HG02642 (cell line): ENCODE data around the gene NRG4.
"Not testable (repeated sequence)": the region's sequence is repeated elsewhere in the genome, so short reads cannot be mapped to it uniquely, and the experiment has no call there.

Source experiments
- ATAC-seq: cut with Tn5 transposase; IDR thresholded peaks from one replicate; pipeline ENCODE4 v1.9.1; 2021; ENCODE audit warnings: mild to moderate bottlenecking; ENCODE audit not compliant: unreplicated experiment, poor library complexity

NRG4 gene

DNA sequence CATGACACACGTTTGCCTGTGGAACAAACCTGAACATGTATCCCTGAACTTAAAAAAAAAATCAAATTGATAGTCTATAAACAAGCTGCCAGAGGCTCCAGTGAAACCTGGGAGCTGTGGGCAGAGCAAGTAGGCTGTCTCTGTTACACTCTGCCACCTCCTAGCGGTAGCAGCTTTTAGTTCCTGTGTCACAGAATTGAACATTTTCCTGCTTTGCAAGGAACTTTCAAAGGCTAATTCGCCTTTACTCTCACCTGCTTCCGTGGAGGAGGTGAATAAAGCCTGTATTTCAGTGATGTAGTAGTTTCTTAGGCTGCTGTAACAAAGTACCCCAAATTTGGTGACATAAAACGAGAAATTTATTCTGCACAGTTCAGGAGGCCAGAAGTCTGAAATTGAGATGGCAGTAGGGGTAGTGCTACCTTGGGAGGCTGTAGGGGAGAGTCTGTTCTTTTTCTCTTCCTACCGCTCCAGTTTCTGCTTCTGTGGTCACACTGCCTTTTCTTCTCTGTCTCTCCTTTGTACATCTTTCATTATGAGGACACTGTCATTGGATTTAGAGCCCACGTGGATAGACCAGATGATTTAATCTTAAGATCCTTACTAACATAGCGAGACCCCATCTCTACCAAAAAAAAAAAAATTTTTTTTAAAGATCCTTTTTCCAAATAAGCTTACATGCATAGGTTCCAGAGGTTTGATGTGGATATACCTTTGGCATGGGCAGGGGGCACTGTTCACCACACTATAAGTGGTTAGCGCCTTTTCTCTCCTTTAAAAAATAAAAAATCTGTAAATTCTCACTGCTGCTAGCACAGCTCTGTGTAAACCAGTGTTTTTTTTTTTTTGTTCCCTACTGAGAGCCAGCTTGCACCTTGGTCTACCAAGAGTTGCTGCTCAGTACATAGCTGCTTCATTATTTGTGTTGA is 83.3 kb downstream of the NRG4 start:
- ATAC-seq, result no peak

DNA sequence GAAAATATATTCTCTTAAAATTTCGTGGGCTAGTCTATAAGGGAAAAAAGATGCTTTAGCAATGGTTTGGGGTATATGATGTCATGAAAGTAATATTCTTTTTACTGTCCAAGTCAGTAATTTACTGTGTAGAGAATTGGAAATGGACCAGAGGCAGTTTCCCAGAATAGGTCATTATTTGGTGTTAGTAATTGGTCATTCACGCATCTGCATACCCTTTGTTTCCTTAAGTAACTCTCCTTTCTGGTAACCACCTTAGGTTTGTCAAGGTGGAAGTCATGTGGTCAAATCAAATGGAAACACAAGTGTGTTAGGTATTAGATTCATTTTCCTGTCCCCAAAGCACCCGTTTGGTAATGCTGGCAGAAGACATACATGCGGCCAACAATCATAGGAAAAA is 84.6 kb downstream of the NRG4 start:
- no peak for ATAC-seq

DNA sequence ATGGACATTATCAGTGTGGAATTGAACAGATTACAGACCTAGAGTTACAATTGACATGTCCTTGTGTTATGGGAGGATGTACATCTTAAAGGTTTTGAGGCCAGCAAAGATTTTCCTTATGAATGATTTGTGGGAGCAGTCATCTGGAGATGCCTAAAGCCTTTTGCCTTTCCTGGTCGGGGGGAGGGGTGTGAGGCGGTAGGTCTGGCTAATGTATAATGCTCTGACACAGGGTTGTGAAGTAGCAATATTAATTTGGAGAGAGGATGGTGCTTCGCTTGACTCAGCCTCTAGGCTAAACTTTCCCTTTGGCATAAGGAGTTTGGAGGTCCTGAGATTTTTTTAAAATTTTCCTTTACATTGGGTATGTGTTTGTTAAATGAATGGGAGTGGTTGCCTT is 85.3 kb downstream of the NRG4 start:
- no peak for ATAC-seq

DNA sequence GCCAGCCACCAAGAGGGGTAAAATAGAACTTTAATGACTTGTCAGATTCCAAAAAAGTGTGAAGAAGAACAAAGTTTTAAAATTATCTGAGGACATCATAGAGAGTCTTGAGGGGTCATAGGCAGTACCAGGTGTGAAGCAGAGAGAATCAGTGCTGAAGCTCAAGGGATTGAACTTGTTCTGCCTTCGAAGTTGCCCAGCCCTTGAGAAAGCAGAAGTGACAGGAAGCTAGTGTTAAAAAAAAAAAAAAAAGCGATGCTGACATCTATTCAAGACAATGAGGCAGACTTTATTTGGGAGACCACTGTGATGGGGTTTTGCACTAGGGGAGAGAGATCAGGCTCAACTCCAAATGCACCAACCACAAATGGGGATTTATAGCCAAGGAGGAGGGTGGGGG is 86.8 kb downstream of the NRG4 start:
- ATAC-seq, result no peak

DNA sequence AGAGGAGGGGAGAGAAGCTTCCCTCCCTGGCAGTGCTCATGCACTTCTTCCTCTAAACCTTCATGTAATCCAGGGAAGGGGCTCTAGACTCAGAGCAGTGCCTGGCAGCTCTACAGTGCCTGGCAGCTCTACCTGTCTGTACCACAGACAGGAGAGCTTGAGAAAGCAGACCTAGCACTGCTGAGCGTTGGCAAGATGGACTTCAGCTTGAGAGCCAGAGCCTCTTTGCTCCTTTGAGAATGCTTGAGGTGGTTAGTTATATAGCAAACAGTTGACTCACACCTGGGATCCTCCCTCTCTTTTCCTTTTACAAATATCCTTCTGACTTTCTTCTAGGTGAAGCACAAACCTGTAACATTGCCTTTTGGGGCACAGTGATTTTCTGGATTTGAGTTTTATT is 87.6 kb downstream of the NRG4 start:
- ATAC-seq, result no peak

DNA sequence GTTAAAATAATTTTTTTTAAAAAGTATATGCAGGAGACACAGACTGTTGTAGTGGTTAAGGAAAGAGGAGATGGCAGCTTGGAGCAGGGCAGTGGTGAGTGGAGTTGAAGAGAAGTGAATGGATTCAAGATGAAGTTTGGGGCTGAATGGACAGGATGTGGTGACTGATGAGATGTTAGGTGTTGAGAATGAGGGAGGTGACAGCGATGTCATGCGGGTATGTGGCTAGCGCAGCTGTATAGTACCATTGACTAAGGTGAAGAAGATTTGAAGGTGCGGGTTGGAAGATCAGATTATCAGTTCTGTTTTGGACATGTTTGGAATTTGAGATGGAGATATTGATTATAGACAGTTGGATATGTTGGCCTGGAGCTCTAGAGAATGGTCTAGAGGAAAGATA is 88.5 kb downstream of the NRG4 start:
- ATAC-seq, result no peak

DNA sequence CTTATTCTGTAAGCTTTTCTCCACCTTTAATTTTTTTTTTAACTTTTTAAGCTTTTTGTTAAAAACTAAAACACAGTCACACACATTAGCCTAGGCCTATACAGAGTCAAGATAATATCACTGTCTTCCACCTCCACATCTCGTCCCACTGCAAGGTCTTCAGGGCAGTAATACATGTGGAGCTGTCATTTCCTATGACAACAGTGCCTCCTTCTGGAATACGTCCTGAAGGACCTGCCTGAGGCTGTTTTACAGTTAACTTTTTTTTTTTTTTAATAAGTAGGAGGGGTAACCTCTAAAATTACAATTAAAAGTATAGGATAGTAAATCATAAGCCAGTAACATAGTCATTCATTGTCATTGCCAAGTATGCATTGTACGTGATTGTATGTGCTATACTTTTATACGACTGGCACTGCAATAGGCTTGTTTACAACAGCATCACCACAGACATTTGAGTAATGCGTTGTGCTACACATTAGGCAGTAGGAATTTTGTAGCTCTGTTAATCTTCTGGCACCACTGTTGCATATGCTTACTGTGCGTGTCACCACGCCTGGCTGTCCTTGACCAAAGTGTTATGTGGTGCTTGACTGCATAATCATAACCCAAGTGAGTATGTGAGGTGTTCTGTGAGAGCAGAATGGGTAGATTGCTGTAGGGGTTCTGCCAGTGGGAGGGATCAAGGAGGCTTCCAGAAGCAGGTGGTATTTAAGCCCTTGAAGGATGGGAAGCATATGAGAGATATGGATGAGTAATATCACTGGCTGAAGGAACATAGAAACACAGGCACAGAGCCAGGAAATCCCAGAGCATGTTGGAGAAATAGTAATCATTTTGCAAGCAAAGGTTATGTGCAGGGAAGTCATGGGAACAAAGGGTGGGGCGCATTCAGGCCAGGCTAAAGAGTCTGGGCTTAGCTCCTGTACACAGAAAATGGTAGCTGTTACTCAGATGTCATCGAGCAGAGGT is 90.2 kb downstream of the NRG4 start:
- ATAC-seq, result no peak

DNA sequence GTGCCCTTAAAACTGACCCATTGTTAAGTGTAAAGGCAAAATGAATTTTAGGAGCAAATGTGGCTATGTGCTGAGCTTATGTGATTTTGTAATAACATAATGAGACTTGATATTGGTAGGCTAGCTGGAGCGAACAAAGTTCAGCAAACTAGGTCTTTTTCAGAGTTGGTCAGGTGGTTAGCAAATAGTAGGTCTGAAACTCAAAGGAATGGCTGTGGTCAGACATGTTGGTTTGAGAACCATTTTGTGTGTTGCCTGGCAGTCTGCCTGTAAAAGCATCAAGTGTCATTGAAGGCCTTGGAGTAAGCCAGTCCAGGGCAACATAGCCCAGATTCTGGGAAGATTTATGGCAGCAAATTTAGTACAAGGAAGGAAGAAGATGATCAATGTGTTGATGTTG is 92.1 kb downstream of the NRG4 start:
- ATAC-seq, result no peak

DNA sequence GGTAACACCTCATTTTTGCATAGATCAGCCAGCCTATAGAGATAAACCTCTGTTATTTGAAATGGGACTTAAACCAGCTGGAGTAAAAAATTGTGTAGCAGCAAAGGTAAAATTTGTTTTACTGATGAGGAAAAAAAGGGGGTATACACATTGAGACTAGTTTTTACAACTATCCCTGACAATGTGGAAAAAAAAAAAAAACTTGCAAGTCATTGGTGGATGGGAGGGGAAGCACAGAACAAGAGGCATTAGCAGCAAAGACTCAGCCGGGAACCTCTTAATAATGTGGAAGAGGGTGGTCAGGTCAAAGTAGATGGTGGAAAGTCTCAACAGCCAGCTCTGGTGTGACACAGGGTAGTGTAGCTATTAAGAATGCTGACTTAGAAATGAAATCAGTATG is 94.1 kb downstream of the NRG4 start:
- no peak for ATAC-seq

DNA sequence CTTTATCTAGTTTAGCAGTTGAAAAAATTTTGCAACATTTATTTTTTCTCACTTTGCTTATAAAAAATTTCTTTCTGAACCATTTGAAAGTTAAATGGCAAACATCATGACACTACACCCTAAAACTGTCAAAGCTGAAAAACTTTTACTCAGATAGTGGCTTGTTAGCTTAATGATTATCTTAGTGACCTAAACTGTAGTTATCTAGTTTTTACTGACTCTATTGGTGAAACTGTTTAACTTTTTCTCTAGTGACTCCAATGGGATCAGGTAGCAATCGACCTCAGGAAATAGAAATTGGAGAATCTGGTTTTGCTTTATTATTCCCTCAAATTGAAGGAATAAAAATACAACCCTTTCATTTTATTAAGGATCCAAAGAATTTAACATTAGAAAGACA is 95.2 kb downstream of the NRG4 start:
- no peak for ATAC-seq

DNA sequence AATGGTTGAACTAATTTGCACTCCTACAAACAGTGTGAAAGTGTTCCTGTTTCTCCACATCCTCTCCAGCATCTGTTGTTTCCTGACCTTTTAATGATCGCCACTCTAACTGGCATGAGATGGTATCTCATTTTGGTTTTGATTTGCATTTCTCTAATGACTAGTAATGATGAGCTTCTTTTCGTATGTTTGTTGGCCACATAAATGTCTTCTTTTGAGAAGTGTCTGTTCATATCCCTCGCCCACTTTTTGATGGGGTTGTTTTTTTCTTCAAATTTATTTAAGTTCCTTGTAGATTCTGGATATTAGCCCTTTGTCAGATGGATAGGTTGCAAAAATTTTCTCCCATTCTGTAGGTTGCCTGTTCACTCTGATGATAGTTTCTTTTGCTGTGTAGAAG is 101.9 kb downstream of the NRG4 start:
- ATAC-seq, result not testable (repeated sequence)

DNA sequence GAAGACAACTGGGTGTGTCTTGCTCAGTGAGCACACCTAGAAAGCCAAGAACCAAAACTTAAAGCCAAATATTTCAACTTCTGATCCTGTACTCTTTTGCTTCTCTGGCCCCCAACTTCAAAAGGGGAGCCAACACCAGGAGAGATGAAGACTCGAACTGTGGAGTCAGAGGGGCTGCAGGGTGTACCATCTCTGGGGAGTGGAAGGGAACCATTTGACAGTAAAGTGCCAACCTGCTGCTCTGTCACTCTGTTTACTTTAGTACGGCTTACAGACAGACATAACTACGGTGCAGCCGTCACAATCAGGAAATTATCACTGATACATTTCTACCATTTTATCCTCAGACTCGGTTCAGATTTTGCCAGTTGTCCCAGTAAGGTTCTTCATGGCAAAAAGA is 107.0 kb downstream of the NRG4 start:
- ATAC-seq, result no peak

DNA sequence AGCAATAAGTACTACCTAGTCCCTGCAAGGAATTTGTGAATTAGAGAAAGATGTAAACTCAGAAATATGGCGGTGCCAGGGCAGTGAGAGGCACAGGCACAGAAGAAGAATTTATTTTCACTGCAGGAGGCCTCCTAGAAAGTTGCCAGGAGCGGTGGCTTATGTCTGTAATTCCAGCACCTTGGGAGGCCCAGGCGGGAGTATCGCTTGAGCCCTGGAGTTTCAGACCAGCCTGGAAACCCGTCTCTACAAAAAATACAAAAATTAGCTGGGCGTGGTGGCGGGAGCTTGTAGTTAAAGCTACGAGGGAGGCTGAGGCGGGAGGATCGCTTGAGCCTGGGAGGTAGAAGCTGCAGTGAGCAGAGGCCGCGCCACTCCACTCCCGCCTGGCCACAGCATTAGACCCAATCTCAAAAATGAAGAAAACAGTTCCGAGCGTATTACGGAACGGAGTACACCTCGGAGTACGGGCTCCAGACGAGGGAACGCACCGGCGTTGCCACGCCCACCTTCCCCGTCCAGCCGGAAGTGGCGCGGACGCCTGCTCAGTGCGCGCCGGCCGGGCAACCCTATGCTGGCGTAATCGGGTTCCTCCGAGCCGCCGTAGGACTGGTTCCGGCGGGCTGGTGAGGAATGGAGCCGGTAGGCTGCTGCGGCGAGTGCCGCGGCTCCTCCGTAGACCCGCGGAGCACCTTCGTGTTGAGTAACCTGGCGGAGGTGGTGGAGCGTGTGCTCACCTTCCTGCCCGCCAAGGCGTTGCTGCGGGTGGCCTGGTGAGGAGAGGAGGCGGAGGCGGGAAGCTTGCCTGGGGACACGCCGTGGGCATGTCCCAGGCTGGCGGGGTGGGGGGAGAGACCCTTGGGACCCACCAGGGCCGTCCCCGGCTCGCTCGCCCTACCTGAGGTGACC is 108.6 kb downstream of the NRG4 start, which contains the start of gene FBXO22:
TSS of gene FBXO22 (plus strand) at position 548 of the 909 bp plus-strand sequence. CDS start at position 634, 86 bp downstream.
- ATAC-seq, result peak; percentile 96

DNA sequence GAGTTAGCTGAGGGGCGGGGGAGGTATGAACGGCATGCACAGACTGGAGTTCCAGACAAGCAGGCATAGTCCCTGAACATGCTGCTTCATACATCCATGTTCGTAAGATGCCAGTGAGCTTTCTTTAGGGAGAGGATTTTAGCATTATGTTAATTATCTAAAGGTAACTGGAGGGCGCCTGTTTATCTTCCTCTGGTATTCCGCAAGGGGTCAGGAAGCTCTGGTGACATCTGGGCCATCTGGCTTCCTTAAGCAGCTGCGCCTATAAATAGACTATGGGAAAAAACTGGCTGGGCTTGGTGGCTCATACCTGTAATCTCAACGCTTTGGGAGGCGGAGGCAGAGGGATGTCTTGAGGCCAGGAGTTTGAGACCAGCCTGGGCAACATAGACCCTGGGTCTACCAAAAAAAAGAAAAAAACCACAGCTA is 110.1 kb downstream of the NRG4 start:
- no peak for ATAC-seq

DNA sequence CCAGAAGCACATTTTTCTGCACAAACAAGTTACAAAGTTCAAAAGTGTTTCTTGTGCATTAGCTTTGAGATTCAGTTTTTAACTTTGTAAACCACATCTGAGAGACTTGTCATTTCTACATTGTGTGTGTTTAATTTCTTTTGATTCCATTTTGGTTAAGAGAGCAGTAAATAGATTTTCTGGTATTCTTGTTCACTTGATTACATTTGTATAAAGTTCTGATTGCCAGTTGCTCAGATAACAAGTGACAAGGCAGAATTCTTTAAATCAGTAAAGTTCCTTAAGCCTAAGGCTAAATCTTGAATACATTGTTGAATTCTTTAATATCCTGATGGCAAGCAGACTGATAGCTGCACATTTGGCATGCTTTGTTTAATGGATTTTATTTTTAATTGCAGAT is 111.6 kb downstream of the NRG4 start:
- ATAC-seq, result no peak

DNA sequence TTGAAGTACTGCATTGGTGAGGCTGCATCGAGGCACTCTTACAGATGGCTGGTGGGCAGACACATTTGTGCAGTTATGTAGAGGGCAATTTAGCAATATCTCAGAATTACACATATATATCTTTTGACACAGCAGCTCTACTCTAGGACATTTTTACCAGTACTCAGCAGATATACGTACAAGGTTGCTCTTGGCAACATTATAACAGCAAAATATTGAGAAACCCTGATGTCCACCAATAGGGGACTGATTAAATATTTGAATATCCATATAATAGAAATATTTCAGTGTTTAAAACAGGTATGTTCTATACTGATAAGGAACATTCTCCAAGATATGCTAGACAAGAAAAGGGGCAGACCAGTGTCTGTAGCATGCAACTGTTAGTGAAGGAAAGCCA is 116.5 kb downstream of the NRG4 start:
- ATAC-seq, result no peak

DNA sequence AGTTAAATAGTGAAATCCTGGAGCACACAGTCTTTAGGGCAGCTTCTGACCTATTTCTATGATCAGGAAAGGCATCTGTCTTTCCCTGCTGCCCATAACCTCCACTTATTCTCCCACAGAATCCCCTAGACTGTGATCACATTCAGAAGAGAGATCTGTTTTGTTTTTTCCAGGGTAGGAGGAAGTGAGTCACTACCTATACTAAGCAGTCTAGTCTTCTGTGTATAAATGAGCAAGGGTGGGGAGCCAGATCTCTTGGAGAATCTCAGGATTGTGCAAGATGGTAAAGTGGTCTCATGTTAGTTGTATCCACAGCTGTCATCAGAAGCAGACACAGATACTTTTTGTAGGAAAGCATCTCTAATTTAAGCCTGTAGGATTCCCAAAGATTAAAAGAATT is 120.3 kb downstream of the NRG4 start:
- ATAC-seq, result no peak
